Measurements from ENCODE around the gene ZNF805. TPM values are rescaled to one million over a fixed set of nuclear protein-coding genes. Genes with fewer than 3 reads are reported as not detected.
"Not testable (repeated sequence)": the region's sequence is repeated elsewhere in the genome, so short reads cannot be mapped to it uniquely, and the experiment has no call there.

The ZNF805 gene
- polyA plus RNA-seq, 1 of the 3 experiments (the other 2 are of a cell fraction), result 1.5 TPM

GRCh38 chr19:57249329-57249728 is 8.9 kb downstream of the ZNF805 start:
- H3K79me2 ChIP-seq (ENCODE audit: insufficient read depth), result peaks cover 32% of the 10 kb centered on the region
- WGBS (ENCODE audit: low lambda C conversion rate), result 93% methylated on average over 1 of the region's 1 CpG
- ChIA-PET CTCF (no interaction called here), POLR2A (no interaction called here)
- H3K27ac ChIP-seq (ENCODE audit: low read depth in 2 of 2, low read length in 1 of 2), result no peak overlapping the region
- no peak overlapping the region for H3K4me2 ChIP-seq
- peaks cover 3% of the 10 kb centered on the region for H3F3A ChIP-seq (replicated peaks; ENCODE audit: insufficient read depth)
- no peaks in the 10 kb centered on the region for H3K9me3 ChIP-seq
- TF ChIP-seq TEAD4 (IDR thresholded peaks at IDR 0.05; ENCODE audit: borderline replicate concordance, insufficient read depth) (no peak), NFIC (IDR thresholded peaks at IDR 0.05; ENCODE audit: borderline replicate concordance) (no peak), POLR2AphosphoS5 (IDR thresholded peaks at IDR 0.05; ENCODE audit: low read depth, low read length) (no peak), NRF1 (IDR thresholded peaks at IDR 0.05; ENCODE audit: low read depth, low read length) (no peak), MEF2A (IDR thresholded peaks at IDR 0.05; ENCODE audit: borderline replicate concordance, low read depth) (no peak), EP300 (IDR thresholded peaks at IDR 0.05; ENCODE audit: borderline replicate concordance in 1 of 2, low read depth in 1 of 2, low read length in 1 of 2) (no peak), FOXJ3 (CRISPR knock-in tag; IDR thresholded peaks at IDR 0.05) (no peak), ZBTB33 (IDR thresholded peaks at IDR 0.05; ENCODE audit: borderline replicate concordance, low read depth) (no peak), REST (IDR thresholded peaks at IDR 0.05; ENCODE audit: low read depth, low read length) (no peak), CTCF (IDR thresholded peaks at IDR 0.05) (no peak)
- no peaks in the 10 kb centered on the region for H3K27me3 ChIP-seq (ENCODE audit: insufficient read depth)
- no peaks in the 10 kb centered on the region for H3K9me2 ChIP-seq
- H4K20me1 ChIP-seq (ENCODE audit: insufficient read depth), result no peaks in the 10 kb centered on the region
- no peak overlapping the region for H3K9ac ChIP-seq
- H3K4me3 ChIP-seq (ENCODE audit: low read depth in 2 of 2, low read length in 1 of 2), result no peak overlapping the region
- no peak overlapping the region for H2AFZ ChIP-seq (ENCODE audit: low read depth)
- no peaks in the 10 kb centered on the region for H3K4me1 ChIP-seq (ENCODE audit: control insufficient read depth in 1 of 2, insufficient read depth in 2 of 2, low read depth in 1 of 2, low read length in 1 of 2)
- DNase-seq, result no peak
- H3K36me3 ChIP-seq (replicated peaks in 1 of 2; ENCODE audit: control insufficient read depth in 1 of 2, insufficient read depth in 2 of 2, low read length in 1 of 2), result peaks cover 58 to 67% of the 10 kb centered on the region in 2 experiments

- H3K4me2 ChIP-seq; H2AFZ ChIP-seq (ENCODE audit: low read depth); H3K9ac ChIP-seq; CTCF ChIA-PET; H3K9me3 ChIP-seq; H3K4me3 ChIP-seq (ENCODE audit: low read depth in 2 of 2, low read length in 1 of 2); H3F3A ChIP-seq (replicated peaks; ENCODE audit: insufficient read depth); H3K9me2 ChIP-seq; H3K4me1 ChIP-seq (ENCODE audit: control insufficient read depth in 1 of 2, insufficient read depth in 2 of 2, low read depth in 1 of 2, low read length in 1 of 2); DNase-seq; H4K20me1 ChIP-seq (ENCODE audit: insufficient read depth); H3K27me3 ChIP-seq (ENCODE audit: insufficient read depth); H3K27ac ChIP-seq (ENCODE audit: low read depth in 2 of 2, low read length in 1 of 2); POLR2A ChIA-PET: not testable (repeated sequence)
- Histone ChIP-seq H3K36me3 (replicated peaks in 1 of 2; ENCODE audit: control insufficient read depth in 1 of 2, insufficient read depth in 2 of 2, low read length in 1 of 2) (peaks cover 58 to 71% of the 10 kb centered on the region in 2 experiments), H3K79me2 (ENCODE audit: insufficient read depth) (peaks cover 29% of the 10 kb centered on the region; the same call in 1 of the 2 replicates)
- WGBS (ENCODE audit: low lambda C conversion rate), result 92% methylated on average over 11 of the region's 11 CpGs
Observed at GRCh38 chr19:57253767-57254166, 13.3 kb downstream of the ZNF805 start.
